WERI-Rb-1 (cell line): Measurements from ENCODE around the gene CCRL2.

Experiments
- DNase-seq: peaks from one replicate; pipeline ENCODE4 v3.0.0-alpha.2; 2020
- H3K27ac ChIP-seq: fragments of 250-450 bp; sonication (Bioruptor Pico); 2 replicates; pipeline ENCODE4 v1.5.1; 2020; ENCODE audit warnings: mild to moderate bottlenecking, moderate library complexity
- H3K27me3 ChIP-seq: fragments of 250-450 bp; sonication (Bioruptor Pico); 2 replicates; pipeline ENCODE4 v1.5.1; 2021; ENCODE audit warnings: mild to moderate bottlenecking, low read depth, moderate library complexity; ENCODE audit not compliant: insufficient read depth, severe bottlenecking
- H3K36me3 ChIP-seq: fragments of 250-450 bp; sonication (Bioruptor Pico); 2 replicates; pipeline ENCODE4 v1.5.1; 2020; ENCODE audit warnings: mild to moderate bottlenecking, moderate library complexity
- H3K4me3 ChIP-seq: 2 replicates; pipeline ENCODE4 v1.5.1; 2011; ENCODE audit warnings: low read depth, mild to moderate bottlenecking, control low read depth, low read length
- H3K9me3 ChIP-seq: fragments of 250-450 bp; sonication (Bioruptor Pico); 2 replicates; pipeline ENCODE4 v1.5.1; 2021; ENCODE audit warnings: mild to moderate bottlenecking, moderate library complexity; ENCODE audit not compliant: severe bottlenecking
- TF ChIP-seq, protein P1 (sequence below): IDR thresholded peaks from 2 replicates; pipeline ENCODE4 v1.5.1; 2011; ENCODE audit warnings: low read depth, mild to moderate bottlenecking, control low read depth, inconsistent platforms, low read length

CCRL2 gene, protein sequence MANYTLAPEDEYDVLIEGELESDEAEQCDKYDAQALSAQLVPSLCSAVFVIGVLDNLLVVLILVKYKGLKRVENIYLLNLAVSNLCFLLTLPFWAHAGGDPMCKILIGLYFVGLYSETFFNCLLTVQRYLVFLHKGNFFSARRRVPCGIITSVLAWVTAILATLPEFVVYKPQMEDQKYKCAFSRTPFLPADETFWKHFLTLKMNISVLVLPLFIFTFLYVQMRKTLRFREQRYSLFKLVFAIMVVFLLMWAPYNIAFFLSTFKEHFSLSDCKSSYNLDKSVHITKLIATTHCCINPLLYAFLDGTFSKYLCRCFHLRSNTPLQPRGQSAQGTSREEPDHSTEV

DNA sequence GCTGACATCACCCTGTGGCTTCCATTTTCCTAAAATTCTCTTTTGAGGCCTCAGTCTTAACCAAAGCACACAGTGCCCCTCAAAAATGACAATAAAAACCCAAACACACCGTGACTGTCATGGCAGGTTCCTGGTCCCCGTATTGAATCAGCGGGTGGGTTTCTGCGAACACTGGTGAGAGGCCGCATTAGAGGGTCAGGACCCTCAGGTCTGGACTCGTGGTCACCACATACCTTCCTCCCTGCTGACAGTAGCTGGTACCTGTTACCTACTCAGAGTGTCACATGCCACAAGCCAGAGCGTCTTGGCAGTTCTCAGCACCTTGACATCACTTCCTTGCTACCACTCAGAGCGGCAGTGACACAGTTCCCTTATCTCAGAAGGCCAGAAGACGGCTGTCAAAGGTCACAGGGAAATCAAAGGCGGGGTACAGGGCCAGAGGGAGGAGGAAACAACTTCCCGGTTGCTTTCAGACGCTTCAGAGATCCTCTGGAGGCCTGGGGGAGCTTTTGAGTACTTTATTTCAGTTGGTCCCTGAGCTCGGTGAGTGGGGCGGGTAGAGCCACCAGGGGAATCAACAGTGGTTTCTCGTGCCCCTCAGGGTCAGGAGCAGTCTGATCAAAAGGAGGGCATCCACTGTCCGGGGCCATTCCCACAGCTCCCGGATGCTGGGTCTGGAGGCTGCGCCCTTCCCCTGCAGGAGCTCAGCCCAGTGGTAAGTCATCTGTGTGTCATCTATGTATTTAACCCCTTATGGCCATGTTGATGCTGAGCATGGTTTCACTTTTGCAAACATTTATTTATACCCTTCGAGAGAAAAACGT, at the start of gene CCRL2, which contains the start of gene CCR5AS:
Gene CCRL2 (plus strand): TSS at position 472 of the 824 bp plus-strand sequence. CDS start 821 bp downstream, outside the sequence.
Gene CCR5AS (minus strand): TSS at position 279 of the 824 bp plus-strand sequence.
- Histone ChIP-seq H3K36me3 (no peaks in the 10 kb centered on the region), H3K9me3 (no peaks in the 10 kb centered on the region), H3K27me3 (peaks cover 72% of the 10 kb centered on the region), H3K4me3 (no peak within 1 kb of the TSS), H3K27ac (no peak within 1 kb of the TSS)
- TF ChIP-seq, protein P1, sequence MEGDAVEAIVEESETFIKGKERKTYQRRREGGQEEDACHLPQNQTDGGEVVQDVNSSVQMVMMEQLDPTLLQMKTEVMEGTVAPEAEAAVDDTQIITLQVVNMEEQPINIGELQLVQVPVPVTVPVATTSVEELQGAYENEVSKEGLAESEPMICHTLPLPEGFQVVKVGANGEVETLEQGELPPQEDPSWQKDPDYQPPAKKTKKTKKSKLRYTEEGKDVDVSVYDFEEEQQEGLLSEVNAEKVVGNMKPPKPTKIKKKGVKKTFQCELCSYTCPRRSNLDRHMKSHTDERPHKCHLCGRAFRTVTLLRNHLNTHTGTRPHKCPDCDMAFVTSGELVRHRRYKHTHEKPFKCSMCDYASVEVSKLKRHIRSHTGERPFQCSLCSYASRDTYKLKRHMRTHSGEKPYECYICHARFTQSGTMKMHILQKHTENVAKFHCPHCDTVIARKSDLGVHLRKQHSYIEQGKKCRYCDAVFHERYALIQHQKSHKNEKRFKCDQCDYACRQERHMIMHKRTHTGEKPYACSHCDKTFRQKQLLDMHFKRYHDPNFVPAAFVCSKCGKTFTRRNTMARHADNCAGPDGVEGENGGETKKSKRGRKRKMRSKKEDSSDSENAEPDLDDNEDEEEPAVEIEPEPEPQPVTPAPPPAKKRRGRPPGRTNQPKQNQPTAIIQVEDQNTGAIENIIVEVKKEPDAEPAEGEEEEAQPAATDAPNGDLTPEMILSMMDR: no peak
- no peak for DNase-seq

DNA sequence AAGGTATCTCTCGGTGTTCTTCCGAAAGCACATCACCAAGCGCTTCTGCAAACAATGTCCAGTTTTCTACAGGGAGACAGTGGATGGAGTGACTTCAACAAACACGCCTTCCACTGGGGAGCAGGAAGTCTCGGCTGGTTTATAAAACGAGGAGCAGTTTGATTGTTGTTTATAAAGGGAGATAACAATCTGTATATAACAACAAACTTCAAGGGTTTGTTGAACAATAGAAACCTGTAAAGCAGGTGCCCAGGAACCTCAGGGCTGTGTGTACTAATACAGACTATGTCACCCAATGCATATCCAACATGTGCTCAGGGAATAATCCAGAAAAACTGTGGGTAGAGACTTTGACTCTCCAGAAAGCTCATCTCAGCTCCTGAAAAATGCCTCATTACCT, 48.6 kb upstream of the CCRL2 start:
- Histone ChIP-seq H3K4me3 (no peak overlapping the region), H3K36me3 (no peaks in the 10 kb centered on the region), H3K9me3 (no peaks in the 10 kb centered on the region), H3K27ac (no peak overlapping the region), H3K27me3 (peaks cover 93% of the 10 kb centered on the region)
- DNase-seq: no peak
- TF ChIP-seq, protein P1: no peak

DNA sequence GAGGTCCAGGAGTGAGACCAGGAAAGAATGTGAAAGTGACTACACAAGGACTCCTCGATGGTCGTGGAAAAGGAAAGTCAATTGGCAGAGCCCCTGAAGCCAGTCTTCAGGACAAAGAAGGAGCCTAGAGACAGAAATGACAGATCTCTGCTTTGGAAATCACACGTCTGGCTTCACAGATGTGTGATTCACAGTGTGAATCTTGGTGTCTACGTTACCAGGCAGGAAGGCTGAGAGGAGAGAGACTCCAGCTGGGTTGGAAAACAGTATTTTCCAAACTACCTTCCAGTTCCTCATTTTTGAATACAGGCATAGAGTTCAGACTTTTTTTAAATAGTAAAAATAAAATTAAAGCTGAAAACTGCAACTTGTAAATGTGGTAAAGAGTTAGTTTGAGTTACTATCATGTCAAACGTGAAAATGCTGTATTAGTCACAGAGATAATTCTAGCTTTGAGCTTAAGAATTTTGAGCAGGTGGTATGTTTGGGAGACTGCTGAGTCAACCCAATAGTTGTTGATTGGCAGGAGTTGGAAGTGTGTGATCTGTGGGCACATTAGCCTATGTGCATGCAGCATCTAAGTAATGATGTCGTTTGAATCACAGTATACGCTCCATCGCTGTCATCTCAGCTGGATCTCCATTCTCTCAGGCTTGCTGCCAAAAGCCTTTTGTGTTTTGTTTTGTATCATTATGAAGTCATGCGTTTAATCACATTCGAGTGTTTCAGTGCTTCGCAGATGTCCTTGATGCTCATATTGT, 47.1 kb upstream of the CCRL2 start:
- no peak for DNase-seq
- Histone ChIP-seq H3K27ac (no peak overlapping the region), H3K4me3 (no peak overlapping the region), H3K27me3 (peaks cover 95% of the 10 kb centered on the region), H3K9me3 (no peaks in the 10 kb centered on the region), H3K36me3 (no peaks in the 10 kb centered on the region)
- TF ChIP-seq, protein P1: no peak

DNA sequence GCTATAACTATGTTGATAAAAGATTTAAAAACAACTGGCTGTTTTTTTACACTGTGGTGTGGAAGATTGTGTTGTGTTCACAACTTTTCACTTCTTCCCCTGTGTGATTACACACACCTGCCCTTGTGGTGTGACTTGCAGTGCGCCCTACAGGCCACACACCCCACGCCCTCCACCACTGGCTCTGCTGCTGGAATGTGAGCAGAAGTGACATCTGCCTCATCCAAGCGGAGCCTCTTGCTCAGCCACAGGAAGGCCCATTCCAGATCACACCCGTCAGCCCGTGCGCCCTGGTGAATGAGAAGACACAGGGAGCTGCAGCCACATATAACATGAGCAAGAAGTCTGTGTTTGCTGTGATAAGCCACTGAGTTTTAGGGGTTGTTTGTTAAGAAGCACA, 46.2 kb upstream of the CCRL2 start:
- DNase-seq: no peak
- Histone ChIP-seq H3K9me3 (no peaks in the 10 kb centered on the region), H3K4me3 (no peak overlapping the region), H3K27me3 (peaks cover 95% of the 10 kb centered on the region), H3K36me3 (no peaks in the 10 kb centered on the region), H3K27ac (no peak overlapping the region)
- TF ChIP-seq, protein P1: no peak

DNA sequence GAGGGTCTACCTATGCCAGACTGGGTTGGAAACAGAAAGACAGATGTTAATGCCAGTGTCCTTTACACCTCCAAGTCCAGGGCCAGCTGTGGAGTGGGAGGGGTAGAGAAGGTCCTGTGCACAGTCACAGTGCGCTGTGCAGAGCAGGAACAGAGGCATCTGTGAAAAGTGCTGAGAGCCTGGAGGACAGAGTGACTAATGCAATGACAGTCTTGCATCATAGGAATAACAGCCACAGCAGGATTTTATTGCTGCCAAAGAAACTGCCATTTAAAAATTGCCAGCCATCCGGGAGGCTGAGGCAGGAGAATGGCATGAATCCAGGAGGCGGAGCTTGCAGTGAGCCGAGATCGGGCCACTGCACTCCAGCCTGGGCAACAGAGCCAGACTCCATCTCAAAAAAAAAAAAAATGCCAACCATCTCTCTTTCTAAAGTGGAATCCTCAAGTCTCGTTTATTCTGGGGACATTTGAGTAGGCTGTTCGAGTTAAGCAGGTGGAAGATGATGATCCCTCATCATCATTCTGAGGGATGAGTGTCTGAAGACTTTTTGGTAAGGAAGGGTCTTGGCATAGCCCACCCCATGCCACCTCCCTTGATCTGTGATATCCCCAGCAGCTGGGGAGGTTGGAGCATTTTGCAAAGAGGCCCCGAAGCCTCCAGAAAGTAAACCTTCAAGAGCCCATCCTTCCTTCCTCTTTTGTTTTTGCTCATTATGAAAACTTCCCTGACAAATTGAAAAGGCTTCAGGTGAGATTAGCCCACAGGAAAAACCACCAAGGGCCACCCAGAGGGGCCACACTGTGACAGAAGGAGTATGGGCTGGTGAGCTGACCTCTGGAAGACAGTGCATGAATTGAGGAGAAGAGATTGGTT, 45.4 kb upstream of the CCRL2 start:
- Histone ChIP-seq H3K4me3 (no peak overlapping the region), H3K27me3 (peaks cover 95% of the 10 kb centered on the region), H3K27ac (no peak overlapping the region), H3K9me3 (no peaks in the 10 kb centered on the region), H3K36me3 (no peaks in the 10 kb centered on the region)
- TF ChIP-seq, protein P1: no peak
- DNase-seq: no peak
